Stimulated activated CD4-positive, alpha-beta T cell treated with anti-CD3 and anti-CD28 coated beads, Interleukin-1b, Interleukin-23, amount 100 ng/mL, for 4 hours (primary cell): Measurements from ENCODE around the gene LPCAT3.

ENCODE experiments used
- DNase-seq, 2 donors: peaks; one replicate each; pipeline ENCODE4 v3.0.0-alpha.2; 2020; ENCODE audit warnings: low read depth in 2 of 2

Gene LPCAT3

DNA sequence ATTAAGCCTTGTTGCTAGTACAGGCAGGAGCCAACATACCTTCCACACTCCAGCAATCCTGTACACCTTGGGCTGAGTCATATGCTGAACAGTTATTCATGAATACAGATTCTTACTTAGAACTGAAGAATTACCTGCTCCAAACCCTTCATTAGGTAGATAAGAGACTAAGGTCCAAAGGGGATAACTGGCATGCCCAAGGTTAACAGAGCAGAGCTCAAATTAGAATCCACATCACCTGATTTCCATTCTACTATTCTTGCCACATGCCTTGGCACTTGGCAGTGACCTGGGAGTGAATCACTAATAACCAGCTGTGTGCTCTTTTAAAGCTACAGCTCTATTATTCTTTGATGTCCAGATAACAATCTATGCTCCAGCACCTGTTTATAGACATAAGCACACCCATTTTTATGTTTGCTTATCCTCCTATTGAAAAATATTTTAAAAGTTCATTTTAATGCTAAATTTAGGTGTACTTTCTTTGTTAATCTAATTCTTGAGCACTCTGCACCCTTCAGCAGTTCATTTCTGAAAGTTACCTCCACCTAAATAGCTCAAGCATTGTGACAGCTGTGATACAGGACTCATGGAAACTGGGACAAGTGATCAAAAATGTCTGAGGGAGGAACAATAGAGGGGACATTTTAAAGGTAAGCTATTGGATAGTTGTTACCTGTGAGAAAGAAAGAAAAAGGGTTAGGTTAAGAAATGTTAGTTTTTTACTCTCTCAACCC lies 19.4 kb downstream of the LPCAT3 start:
- DNase-seq, result no peak

DNA sequence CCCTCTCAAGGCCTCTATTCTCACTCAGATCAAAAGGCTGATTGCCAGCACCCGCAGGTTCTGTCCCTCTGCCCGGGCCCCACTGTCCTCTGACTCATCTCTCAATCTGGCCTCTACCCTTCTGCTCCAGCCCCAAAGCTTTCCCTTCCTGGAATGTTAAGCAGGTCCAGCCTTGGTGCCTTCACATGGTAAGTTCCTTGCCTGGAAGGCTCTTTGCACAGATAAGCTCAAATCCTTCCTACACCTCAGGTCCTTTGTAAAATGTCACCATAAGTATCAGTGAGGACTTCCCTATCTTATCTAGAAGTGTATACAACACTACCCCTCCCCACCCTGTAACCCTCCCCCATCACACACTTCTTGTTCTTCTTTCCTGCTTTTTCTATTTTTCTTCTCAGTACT lies 22.2 kb downstream of the LPCAT3 start:
- no peak for DNase-seq

DNA sequence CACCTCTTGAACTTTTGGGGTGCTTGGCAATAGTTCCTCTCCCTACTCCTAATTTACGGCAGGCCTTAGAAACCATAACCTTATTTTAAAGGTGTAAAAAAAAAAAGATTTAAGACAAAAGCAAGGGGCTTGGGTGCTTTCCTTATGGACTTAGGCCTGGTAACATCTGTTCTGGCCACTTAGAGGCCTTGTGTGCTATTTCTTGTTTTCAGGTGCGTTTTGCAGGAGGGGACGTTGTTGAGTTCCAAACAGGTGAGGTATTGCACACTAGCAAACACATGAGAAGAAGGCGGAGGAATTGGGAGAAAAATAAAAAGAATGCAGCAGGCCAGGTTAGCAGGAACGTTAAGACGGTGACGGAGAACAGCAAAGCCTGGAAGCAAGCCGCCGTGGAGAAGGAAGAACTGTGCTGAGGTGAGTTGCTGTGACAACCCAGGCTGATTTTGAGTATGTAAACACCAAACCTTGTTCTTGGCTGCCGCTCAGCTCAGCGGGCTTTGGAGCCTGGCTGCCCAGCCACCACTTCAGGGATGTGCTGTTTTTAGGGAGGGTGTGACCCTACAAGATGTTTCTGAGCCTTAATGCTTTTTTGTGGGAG lies 30.2 kb downstream of the LPCAT3 start:
- no peak for DNase-seq

DNA sequence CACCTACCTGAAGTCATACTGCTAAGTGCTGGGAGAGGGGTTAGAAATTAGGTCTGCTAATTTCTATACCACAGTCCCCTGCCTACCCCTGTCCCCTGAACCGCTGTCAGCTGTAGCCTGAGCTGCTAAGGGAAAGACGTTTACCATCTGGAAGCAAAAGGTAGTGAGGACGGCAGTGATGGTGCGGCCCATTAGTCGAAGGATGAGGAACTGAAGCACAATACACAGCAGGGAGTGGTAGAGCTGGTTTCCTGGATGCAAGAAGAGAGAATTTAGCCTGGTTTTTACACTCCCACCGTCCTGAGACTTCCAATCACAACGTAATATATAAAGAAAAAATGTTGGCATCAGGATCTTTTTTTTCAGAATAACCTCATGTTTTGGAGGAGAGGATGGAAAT lies 35.7 kb downstream of the LPCAT3 start:
- DNase-seq, result no peak

DNA sequence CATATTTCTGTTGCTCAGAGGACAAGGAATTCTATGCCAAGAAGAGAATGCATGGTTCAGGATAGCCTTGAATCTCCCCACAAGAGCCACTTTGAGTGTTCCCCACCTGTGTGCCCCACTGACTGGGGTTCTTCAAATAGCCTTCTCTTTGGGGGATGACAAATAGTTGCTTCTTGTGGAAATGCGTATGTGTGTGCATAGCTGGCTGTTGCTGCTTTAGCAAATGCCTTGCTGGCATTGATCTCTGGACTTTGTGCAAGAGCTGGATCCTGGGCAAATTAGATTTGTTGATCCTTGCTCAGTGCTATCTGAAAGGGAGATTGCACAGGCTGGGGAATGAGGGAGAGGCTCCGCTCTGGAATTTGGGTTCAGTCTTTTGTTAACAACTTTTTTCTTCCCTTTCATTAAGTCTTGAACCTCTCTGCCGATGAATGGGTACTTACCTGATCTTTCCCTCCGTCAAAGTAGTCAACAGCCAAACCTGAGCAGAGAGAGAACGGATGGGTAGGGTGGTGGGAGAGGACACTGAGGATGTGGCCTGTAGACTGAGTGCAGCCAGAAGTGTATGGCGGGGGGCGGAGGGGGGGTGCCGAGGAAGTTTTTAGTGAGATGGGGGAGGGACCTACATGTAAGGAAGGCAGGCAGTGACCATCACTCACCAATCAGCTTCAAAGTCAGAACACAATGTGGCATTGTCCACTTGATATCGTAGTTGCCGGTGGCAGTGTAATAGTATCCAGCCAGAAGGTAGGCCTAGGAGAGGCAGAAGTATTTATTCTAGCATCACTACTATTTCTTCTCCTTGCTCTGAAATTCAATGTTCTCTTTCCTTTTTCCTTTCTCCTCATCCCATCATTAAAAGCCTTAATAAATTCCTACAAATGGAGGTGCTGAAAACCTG lies 36.9 kb downstream of the LPCAT3 start:
- no peak for DNase-seq

DNA sequence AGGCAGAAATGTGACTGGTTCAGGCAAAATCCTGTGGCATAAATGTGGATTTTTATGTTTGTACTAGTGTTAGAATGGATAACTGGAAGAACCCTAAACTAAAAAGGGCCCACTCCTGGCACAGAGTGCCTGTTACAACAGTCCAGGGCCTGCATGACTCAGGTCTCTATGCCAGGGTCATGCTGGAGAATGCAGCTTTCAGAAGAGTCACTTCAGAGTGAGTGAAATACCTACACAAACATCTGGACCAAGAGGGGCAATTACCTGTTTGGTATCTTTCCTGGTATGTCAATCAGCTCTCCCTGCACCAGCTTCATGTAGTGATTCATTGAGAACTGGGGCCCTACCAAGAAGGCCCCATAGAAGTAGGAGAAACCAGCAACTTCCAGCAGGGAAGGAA lies 37.5 kb downstream of the LPCAT3 start:
- no peak for DNase-seq

DNA sequence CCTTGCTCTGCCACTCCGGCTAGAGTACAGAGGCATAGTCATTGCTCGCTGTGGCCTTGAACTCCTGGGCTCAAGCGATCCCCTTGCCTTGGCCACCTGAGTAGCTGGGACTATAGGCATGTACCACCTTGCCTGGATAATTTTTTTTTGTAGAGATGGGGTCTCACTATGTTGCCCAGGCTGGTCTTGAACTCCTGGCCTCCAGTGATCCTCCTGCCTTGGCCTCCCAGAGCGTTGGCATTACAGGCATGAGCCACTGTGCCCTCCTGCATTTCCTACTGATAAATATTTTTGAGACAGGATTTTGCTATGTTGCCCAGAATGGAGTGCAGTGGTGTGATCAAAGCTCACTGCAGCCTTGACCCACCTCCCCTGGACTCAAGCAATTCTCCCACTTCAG lies 38.2 kb downstream of the LPCAT3 start:
- DNase-seq, result no peak

DNA sequence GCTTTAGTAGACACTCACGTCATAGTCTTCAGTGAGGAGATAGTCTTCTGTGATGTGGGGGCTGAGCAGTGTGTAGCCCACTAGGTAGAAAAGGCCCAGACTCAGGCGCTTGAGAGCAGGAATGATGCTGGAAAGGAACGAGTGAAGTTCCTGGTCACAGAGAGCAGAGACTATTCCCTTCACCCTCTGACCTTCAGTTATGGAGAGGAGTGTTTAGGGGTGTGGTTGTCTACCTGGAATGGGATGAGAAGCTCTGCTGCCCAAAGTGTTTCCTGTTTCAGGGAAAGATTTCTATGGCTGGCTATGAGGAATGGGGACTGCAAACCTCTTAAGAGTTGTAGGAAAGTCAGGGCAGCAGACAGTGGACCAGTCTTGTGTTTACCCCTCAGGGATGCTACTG lies 38.8 kb downstream of the LPCAT3 start:
- no peak for DNase-seq

DNA sequence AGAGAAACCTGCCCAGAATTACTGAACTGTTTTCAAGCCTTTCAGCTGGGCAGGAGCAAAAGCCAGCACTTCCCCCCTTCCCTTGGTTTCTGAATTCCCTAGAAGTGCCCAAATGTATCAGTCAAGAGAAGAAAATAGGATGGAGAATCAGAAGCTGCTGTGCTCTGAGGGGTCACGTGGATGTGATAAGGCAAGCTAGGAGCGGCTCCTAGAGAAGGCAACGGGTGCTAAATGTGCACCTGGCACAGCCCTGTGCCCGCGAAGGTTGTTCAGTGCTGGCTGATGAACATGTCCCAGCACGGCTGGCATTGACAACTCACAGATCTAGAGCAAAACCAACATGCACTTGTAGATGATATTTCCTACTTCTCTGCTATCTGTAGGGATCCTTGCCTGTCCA lies 39.3 kb downstream of the LPCAT3 start:
- no peak for DNase-seq

DNA sequence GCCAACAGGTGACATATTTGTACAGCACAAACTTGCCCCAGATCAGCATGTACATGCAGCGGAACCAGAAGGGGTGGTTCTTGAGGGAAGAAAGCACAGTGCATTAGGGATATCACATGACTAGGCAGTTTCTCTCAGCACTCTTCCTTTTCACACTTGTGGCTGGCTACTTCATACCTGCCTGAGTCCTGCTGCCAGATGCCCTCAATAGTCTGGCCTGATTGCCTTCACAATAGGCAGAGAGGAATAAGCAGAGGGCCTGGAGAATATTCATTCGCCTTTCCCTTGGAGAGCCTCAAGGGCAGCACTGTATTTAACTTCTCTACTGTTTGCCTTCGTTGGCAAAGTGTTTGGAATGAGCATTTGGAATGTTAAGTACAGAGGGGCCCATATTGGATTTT lies 39.7 kb downstream of the LPCAT3 start:
- DNase-seq, result no peak

DNA sequence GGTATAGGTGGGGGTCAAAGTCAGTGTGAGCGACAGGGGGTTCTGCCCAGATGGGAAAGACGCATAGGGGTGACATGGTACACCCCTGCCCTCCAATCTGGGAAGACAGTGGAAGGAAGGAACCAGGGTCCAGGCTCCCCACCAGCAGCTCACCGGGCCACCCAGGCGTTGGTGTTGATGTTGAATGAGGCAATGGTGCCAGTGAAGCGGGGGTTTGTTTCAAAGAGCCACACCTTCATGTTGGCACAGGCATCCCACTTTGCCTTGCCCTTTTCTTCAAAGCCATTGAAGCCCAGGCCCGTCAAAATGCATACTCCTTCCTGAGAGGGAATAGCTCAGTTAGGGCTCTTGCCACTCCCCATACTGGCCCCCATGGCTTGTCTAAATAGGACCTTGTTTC lies 40.1 kb downstream of the LPCAT3 start:
- DNase-seq, result no peak

DNA sequence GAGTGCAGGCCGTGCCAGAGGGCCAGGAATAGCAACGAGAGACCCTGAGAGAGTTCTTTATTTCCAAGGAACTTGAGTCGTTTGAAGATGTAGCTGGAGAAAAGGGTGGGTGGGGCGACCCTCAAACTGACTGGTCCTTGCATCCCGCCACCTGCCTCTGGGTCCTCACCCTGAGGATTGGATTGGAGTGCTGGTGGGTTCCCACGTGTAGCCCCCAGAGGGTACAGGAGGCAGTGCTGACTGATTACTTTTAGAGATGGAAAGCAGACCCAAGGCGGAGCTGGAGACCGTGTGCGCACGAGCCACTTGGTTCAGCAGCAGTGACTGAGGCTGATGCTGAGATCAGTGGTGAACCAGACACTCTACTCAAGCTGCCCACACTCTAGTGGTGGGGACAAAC lies 40.6 kb downstream of the LPCAT3 start:
- DNase-seq, result no peak

DNA sequence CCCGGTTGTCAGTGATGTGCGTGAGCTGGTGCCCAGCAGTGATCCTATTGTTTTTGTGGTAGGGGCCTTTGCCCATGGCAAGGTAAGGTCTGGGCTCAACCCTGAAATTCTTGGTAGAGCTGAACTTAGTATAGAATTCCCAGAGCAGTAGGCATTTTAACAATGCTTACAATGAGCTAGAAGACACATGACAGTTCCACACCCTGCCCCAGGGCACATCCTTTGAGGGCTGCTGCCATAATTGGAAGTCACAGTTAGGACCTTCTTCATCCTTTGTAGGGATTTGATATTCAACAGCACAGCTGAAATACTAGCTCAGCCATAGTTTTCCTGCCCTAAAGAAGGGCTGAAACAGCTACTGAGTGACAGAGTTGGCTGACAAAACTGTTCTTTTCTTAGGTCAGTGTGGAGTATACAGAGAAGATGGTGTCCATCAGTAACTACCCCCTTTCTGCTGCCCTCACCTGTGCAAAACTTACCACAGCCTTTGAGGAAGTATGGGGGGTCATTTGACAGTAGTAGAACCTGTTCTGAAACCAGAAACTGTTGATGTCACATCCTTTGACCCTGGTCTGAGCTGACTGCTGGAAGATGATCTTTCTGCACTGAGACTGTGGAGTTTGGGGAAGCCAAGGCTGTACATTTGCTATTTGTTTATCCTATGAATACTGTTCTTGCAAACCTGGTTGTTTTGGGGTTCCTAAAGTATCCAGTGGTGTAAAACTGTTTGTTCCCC lies 42.8 kb downstream of the LPCAT3 start:
- no peak for DNase-seq

DNA sequence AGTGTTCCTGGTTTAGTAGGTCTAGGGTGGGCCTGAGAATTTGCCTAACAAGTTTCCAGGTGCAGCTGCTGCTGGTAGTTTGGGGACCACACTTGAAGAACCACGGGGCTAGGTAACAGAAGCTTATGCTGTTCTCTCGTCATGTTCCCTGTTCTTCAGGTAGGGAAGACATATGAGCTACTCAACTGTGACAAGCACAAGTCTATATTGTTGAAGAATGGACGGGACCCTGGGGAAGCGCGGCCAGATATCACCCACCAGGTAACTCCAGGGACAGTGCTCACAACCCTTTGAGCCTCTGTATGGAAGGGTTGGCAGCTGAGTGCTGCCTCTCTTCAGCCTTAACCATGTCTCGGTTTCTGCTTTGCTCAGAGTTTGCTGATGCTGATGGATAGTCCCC lies 44.1 kb downstream of the LPCAT3 start:
- DNase-seq, result no peak

DNA sequence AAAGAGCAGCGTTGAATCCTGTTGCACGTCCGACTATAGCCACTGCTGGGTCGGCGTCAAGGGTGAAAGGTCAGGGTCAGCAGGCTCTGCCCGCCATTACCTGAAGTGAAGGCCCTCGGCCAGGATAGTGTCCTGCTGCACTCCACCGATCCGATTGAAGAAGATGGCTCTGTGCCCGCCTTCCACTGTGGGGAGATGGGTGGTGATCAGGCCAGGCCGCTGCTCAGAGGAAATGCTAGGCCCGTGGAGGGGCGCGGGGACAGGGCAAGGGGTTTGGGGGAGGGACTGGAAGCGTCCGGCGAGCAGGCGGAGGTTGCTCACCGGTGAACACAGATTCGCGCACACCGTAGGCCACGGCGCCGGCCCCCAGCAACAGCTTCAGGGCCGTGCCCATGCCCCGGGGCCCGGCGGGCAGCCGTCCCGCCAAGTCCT lies 48.2 kb downstream of the LPCAT3 start:
- DNase-seq, result no peak

DNA sequence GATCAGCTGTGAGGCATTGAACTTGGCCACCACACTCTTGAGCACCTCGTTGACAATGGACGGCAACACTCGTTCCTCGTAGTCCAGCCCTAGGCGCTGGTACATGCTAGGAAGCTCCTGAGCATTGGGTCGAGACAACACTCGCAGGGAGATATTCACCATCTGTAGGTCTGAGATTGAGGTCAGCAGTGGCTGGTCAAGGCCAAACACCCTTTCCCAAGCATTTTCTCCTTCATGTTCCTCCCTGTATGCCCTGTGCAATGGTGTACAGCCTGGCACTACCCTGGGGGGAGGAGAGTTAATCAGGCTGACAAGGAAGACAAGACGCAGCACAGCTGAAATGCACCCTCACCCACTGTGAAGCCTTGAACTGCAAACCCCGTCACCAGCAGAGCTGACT lies 49.9 kb downstream of the LPCAT3 start:
- DNase-seq, result no peak

DNA sequence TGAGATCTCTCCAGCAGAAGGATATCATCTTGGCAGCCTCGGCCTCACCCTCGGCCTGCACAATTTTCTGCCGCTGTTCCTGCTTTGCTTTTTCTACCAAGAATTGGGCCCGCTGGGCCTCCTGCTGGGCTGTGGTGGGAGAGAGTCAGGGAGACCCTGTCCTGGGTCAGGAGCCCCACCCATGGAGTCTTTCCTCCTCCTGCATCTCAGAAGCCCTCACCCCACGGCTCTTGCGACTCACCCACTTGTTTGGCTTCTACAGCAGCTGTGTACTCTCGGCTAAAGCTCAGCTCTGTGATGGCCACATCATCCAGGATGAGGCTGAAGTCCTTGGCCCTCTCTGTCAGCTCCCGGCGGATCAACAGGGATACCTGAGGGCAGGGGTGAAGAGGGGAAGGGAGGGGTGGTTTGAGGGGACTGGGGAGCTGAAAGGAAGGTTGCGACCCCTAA lies 50.6 kb downstream of the LPCAT3 start:
- no peak for DNase-seq

DNA sequence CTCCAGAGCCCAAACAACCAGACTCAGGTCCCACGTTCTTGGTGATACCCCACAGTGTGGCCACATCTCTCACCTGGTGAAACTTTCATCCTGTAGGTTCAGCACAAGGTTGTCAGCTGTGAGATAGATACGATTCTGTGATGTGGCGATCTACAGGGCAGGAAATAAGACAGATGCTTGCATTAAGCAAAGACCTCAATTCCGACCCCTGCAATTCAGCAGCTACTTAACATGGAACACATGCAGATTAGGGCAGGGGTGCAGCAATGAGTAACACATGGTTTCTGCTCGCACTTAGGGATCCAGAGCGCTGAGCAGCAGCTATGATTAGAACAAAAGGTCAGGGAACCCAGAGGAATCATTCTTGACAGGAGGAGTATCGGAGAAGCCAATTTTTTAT lies 51.9 kb downstream of the LPCAT3 start:
- DNase-seq, result no peak

DNA sequence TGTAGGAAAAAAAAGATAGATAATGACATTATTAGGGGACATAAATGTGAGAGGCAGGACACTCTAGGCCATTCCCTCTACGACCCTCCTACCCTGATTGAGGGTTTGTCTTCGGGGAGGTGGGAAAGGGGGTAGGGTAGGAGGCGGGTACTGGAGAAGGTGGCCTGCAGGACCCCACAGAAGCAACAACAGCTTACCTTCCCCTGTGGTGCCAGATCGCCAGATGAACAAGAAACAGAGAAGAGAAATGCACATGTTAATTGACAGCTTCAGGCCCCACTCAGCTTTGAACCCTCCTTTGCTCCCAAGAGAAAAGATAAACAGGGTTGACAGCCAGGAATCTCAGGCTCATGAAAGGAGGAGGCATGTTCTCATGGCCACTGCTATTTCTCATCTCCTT lies 52.6 kb downstream of the LPCAT3 start:
- no peak for DNase-seq

DNA sequence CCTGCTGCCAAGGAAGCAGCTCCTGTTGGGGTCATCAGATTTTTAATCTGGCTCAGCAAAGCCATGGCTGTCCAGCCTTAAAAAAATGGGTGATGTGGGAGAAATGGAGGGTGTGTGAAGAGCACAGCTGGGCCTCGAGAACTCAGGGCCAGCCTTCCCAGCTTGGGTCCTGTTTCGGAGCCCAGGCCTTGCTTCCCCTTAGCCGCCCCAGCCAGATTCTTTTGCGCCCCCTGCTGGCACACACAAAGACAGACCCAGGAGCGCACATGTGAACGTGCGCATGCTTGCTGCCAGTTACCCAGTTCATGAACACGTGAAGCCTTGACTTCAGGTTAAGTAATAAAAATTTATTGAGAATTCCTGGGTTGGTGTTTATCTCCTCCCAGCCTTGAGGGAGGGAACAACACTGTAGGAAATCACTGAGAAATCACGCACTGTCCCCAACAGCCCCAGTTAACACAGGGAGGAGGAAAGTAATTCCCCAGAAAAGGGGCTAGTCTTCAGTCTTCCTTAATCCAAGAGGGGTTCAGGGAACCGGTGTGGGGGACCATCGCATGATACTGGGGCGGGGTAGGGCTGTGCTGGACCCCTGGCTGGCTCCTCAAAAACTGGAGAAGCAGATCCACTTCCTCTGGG lies 53.1 kb downstream of the LPCAT3 start:
- DNase-seq, result peak; percentile 83 to 90

DNA sequence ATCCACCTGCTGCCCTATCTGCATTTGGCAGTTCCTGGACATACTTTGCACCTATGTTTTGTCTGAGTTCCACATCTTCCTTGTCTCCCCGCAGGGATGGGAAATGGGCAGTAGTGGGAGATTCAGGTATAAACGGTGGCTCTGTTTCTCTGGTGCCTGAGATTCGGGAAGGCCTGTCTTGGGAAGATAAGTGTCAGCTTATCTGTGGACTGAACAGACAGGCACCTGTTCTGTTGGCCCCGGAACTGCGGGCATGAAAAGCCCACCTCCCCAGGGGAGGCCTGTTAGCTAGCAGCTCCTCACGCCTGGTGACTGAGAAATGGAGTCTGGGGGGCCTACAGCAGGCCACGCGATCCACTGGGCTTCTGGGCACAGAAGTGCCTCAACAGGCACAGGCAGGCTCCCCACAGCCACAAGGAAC lies 53.7 kb downstream of the LPCAT3 start:
- no peak for DNase-seq
